Right lobe of liver (tissue), 6 donors: Measurements from ENCODE around the gene ZNF488. TPM values are rescaled to one million over a fixed set of nuclear protein-coding genes. Genes with fewer than 3 reads are reported as not detected.

Experiments
- ATAC-seq, 4 donors: fragments of 200-7000 bp; cut with Tn5 transposase; one replicate each; pipeline ENCODE4 v1.9.1; 2020; ENCODE audit warnings: mild to moderate bottlenecking in 4 of 4, moderate library complexity in 4 of 4
- DNase-seq, 3 donors: peaks; one replicate each; pipeline ENCODE4 v3.0.0-alpha.2; 2020
- H3K27ac ChIP-seq, 3 donors: fragments of 200-600 bp; one replicate each; pipeline ENCODE4 v1.8.0; 2022
- H3K27me3 ChIP-seq, 2 donors: fragments of 200-600 bp; one replicate each; pipeline ENCODE4 v1.8.0; 2022
- H3K36me3 ChIP-seq, 4 donors: fragments of 200-600 bp; sonication (generic) in 1 of 4; one replicate each; pipeline versions ENCODE4 v1.5.1 to v1.8.0; 2017 to 2022; ENCODE audit warnings: control low read depth in 1 of 4
- H3K4me1 ChIP-seq, 4 donors: fragments of 200-600 bp; sonication (generic) in 1 of 4; one replicate each; pipeline versions ENCODE4 v1.5.1 to v1.8.0; 2017 to 2022; ENCODE audit warnings: control low read depth in 1 of 4
- H3K4me3 ChIP-seq, 3 donors: fragments of 200-600 bp; one replicate each; pipeline ENCODE4 v1.8.0; 2022
- H3K9me3 ChIP-seq, 4 donors: fragments of 200-600 bp; sonication (generic) in 1 of 4; one replicate each; pipeline versions ENCODE4 v1.5.1 to v1.8.0; 2017 to 2022; ENCODE audit warnings: control low read depth in 1 of 4
- POLR2A ChIP-seq: fragments of 450-650 bp; IDR thresholded peaks from one replicate; pipeline ENCODE4 v1.6.1; 2017; ENCODE audit warnings: antibody characterized with exemption, mild to moderate bottlenecking
- WGBS: methylation state at CpG from one replicate; pipeline ENCODE4 v1.1.6; 2018; ENCODE audit warnings: low coverage, low lambda C conversion rate; ENCODE audit not compliant: insufficient coverage; ENCODE audit errors: missing lambda C conversion rate; 5-methylcytosine and 5-hydroxymethylcytosine counted together
- intact Hi-C, 2 donors: fragments of 100-400 bp; cut with DNase I; formaldehyde crosslinking; loops; one replicate each; pipeline versions ENCODE4 v1.11.2 to v1.14.1; 2022
- total RNA-seq, 6 experiments: library from RNA; depleted of rRNA in 2 of 6; stranded (reverse); fragments of >200 nt in 2 of 6; fragmentation: NEBNext Ultra II Directional in 3 of 6; extraction: Animal tissue kit (Norgen Biotek cat#: 25700) in 3 of 6; gene quantifications; one replicate each; pipeline versions ENCODE4 v1.1.0 to v1.2.4, GENCODE V29; 2016 to 2023
- TF ChIP-seq, protein P1 (sequence below), 4 donors: fragments of 200-600 bp in 3 of 4; fragments of 450-650 bp in 1 of 4; IDR thresholded peaks; one replicate each; pipeline versions ENCODE4 v1.5.1 to v1.8.0; 2016 to 2022; ENCODE audit warnings: antibody characterized with exemption in 4 of 4, mild to moderate bottlenecking in 2 of 4
- donor health status: DM: no; HTN: yes; CAD: no.
- donor health status: DM: no; HTN: no; CAD: no.
- donor health status: DM: no; HTN: no; CAD: no.
- donor health status: DM: no; HTN: yes; CAD: no.
- donor health status: DM: no; HTN: yes; CAD: no.

ZNF488 gene
- total RNA-seq, 6 experiments from 2014 or later: not detected

GRCh38 chr10:47346581-47347302, 37.4 kb downstream of the ZNF488 start:
- H3K9me3 ChIP-seq: no peaks in the 10 kb centered on the region
- TF ChIP-seq, protein P1, sequence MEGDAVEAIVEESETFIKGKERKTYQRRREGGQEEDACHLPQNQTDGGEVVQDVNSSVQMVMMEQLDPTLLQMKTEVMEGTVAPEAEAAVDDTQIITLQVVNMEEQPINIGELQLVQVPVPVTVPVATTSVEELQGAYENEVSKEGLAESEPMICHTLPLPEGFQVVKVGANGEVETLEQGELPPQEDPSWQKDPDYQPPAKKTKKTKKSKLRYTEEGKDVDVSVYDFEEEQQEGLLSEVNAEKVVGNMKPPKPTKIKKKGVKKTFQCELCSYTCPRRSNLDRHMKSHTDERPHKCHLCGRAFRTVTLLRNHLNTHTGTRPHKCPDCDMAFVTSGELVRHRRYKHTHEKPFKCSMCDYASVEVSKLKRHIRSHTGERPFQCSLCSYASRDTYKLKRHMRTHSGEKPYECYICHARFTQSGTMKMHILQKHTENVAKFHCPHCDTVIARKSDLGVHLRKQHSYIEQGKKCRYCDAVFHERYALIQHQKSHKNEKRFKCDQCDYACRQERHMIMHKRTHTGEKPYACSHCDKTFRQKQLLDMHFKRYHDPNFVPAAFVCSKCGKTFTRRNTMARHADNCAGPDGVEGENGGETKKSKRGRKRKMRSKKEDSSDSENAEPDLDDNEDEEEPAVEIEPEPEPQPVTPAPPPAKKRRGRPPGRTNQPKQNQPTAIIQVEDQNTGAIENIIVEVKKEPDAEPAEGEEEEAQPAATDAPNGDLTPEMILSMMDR (IDR thresholded peaks at IDR 0.05): no peak
- TF ChIP-seq POLR2A: no peak
- H3K27me3 ChIP-seq: no peaks in the 10 kb centered on the region
- no peaks in the 10 kb centered on the region for H3K4me1 ChIP-seq
- intact Hi-C loops: no loop called here
- DNase-seq (peak in 1 of 3 donors; percentile 26), ATAC-seq (no peak)
- no peak overlapping the region for H3K4me3 ChIP-seq
- no peaks in the 10 kb centered on the region for H3K36me3 ChIP-seq
- 39% methylated on average over 5 of the region's 13 CpGs for WGBS
- no peak overlapping the region for H3K27ac ChIP-seq

- no peaks in the 10 kb centered on the region for H3K27me3 ChIP-seq
- H3K27ac ChIP-seq: no peak overlapping the region
- no peaks in the 10 kb centered on the region for H3K36me3 ChIP-seq
- ATAC-seq (no peak), DNase-seq (no peak)
- H3K9me3 ChIP-seq: no peaks in the 10 kb centered on the region
- 72% methylated on average over 12 of the region's 13 CpGs for WGBS
- no peak overlapping the region for H3K4me3 ChIP-seq
- intact Hi-C loops: no loop called here
- H3K4me1 ChIP-seq: no peaks in the 10 kb centered on the region
- TF ChIP-seq POLR2A: no peak
These were observed 38.9 kb downstream of the ZNF488 start for GRCh38 chr10:47344996-47345870.

DNA sequence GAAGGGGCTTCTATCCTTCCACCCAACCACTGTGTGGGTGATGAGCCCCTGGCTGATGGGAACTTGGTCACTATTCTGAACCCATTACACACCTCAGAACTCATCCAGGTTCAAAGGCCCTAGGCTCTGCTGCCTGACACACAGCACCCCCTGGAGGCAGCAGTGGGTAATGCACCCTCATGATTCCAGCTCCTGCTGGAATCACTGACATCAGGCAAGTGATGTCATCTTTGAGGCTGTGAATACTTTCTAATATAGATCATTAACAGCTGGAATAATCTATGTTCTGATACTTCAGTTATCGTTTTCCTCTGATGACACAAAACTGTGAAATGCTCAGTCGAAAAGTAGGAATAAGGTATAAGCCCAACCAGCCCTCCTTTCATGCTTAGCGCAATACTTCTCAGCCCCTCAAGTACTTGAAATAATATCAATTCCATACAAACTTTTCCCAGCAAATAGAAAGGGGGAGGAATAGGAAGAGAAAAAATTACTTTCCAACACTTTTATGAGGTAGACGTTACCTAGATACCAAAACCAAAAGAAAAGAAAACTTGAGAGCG, 43.4 kb downstream of the ZNF488 start:
- Histone ChIP-seq H3K4me1 (no peaks in the 10 kb centered on the region), H3K27me3 (no peaks in the 10 kb centered on the region), H3K4me3 (no peak overlapping the region), H3K9me3 (no peaks in the 10 kb centered on the region), H3K36me3 (no peaks in the 10 kb centered on the region), H3K27ac (no peak overlapping the region)
- DNase-seq (peak in 2 of 3 donors; percentile 58 to 69), ATAC-seq (peak; percentile 89 to 97 (median 94))
- 50% methylated on average over 5 of the region's 5 CpGs for WGBS
- TF ChIP-seq, protein P1 (IDR thresholded peaks at IDR 0.05): peak; percentile 86 to 99 (median 98)
- TF ChIP-seq POLR2A: no peak
- intact Hi-C loops: no loop called here

DNA sequence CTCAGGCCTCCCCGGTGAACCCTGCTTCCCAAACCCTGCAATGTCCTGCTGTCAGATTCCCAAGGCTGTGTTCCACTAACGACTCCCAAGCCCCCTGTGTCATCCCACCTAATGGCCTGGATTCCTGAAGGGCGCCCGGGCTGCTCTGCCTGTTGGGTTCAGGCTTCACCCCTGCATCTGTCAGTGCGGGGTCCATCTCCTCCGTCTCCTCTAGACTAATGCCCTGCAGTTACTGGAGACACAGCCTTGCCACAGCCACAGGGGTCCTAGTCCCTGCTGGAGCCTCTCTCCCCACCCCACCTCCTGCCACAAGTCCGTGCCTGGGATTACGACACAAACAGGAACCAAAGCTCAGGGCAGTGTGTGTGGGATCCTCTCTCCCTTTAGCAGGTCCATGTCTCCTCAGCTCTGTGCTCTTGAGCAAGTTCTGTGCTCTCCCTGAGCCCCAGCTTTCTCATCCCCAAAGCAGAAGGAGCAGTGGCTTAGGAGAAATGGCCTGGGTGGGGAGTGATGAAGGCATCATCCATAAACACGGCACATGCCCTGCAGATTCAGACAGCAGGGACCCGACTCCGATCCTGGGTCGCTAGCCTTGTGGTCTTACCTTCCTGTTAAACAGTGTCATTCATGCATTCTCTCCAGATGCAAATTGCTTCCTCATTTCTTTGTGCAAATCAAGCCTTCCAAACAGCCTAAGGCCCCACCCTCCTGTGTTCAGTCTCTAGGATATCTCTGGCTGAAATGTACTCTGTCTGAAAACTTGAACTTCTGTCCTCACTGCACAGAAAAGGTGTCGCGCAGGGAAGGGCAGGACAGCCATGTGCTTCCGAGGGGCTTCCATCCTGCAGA, 44.1 kb downstream of the ZNF488 start:
- Histone ChIP-seq H3K4me1 (no peaks in the 10 kb centered on the region), H3K9me3 (no peaks in the 10 kb centered on the region), H3K27ac (no peak overlapping the region), H3K4me3 (no peak overlapping the region), H3K36me3 (no peaks in the 10 kb centered on the region), H3K27me3 (no peaks in the 10 kb centered on the region)
- ATAC-seq: no peak
- intact Hi-C loops: no loop called here
- TF ChIP-seq POLR2A: no peak
- TF ChIP-seq, protein P1 (IDR thresholded peaks at IDR 0.05): no peak
- DNase-seq: no peak
- WGBS: 52% methylated on average over 7 of the region's 15 CpGs
